ENCODE results near the gene ATP2C2.

Gene ATP2C2

GRCh38 chr16:84430860-84431259 lies 62.5 kb downstream of the ATP2C2 start:
- H3F3A ChIP-seq (ENCODE audit: insufficient read depth, low read length): no peaks in the 10 kb centered on the region
- H3K4me3 ChIP-seq (ENCODE audit: low read length): no peak overlapping the region
- no peak overlapping the region for H3K4me2 ChIP-seq (ENCODE audit: low read depth, low read length)
- no peaks in the 10 kb centered on the region for H3K9me2 ChIP-seq (replicated peaks; ENCODE audit: insufficient read depth, low read length)
- no peaks in the 10 kb centered on the region for H3K9me3 ChIP-seq (replicated peaks; ENCODE audit: insufficient read depth, low read length)
- H2AFZ ChIP-seq (ENCODE audit: low read length): no peak overlapping the region
- TF ChIP-seq EZH2 (optimal IDR thresholded peaks at IDR 0.05; ENCODE audit: low read depth, low read length): no peak
- TF ChIP-seq, protein P1, sequence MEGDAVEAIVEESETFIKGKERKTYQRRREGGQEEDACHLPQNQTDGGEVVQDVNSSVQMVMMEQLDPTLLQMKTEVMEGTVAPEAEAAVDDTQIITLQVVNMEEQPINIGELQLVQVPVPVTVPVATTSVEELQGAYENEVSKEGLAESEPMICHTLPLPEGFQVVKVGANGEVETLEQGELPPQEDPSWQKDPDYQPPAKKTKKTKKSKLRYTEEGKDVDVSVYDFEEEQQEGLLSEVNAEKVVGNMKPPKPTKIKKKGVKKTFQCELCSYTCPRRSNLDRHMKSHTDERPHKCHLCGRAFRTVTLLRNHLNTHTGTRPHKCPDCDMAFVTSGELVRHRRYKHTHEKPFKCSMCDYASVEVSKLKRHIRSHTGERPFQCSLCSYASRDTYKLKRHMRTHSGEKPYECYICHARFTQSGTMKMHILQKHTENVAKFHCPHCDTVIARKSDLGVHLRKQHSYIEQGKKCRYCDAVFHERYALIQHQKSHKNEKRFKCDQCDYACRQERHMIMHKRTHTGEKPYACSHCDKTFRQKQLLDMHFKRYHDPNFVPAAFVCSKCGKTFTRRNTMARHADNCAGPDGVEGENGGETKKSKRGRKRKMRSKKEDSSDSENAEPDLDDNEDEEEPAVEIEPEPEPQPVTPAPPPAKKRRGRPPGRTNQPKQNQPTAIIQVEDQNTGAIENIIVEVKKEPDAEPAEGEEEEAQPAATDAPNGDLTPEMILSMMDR (IDR thresholded peaks at IDR 0.05; ENCODE audit: low read length): no peak
- no peak for TF ChIP-seq EZH2phosphoT487 (IDR thresholded peaks at IDR 0.05; ENCODE audit: low read length)
- H3K27ac ChIP-seq (ENCODE audit: low read length): no peak overlapping the region
- no peak overlapping the region for H3K9ac ChIP-seq (ENCODE audit: low read length)
- H3K36me3 ChIP-seq (replicated peaks; ENCODE audit: insufficient read depth, low read length): no peaks in the 10 kb centered on the region
- no peaks in the 10 kb centered on the region for H3K4me1 ChIP-seq (ENCODE audit: low read length)
- H3K27me3 ChIP-seq (replicated peaks; ENCODE audit: insufficient read depth, low read length): peaks cover 6% of the 10 kb centered on the region; the same call in 1 of the 2 replicates
- H3K79me2 ChIP-seq (ENCODE audit: low read length): no peaks in the 10 kb centered on the region
- no peak for DNase-seq
- no peaks in the 10 kb centered on the region for H4K20me1 ChIP-seq (ENCODE audit: insufficient read depth, low read length)

DNA sequence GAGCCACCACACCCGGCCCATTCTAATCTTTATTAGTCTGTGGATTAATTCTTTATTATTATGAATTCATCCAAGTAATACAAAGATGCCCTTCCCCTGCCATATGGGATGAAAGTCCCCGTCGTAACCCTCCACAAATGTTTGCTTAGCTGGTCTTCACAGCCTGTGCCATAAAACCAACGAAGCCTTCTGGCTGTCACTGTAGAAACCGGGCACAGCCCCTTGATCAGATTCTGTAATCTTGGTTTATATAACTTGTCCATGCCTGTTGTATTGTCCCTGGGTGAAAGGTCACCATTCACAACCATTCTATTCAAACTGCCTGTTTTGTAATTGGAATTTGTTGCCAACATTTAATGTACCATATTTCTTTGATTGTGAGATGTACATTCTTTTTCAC lies 66.5 kb downstream of the ATP2C2 start:
- Histone ChIP-seq H3K4me3 (ENCODE audit: low read length) (no peak overlapping the region), H3K4me2 (ENCODE audit: low read depth, low read length) (no peak overlapping the region), H3K27ac (ENCODE audit: low read length) (no peak overlapping the region), H3K9me3 (replicated peaks; ENCODE audit: insufficient read depth, low read length) (no peaks in the 10 kb centered on the region), H3K4me1 (ENCODE audit: low read length) (no peaks in the 10 kb centered on the region), H3F3A (ENCODE audit: insufficient read depth, low read length) (no peaks in the 10 kb centered on the region), H3K9me2 (replicated peaks; ENCODE audit: insufficient read depth, low read length) (no peaks in the 10 kb centered on the region), H3K79me2 (ENCODE audit: low read length) (no peaks in the 10 kb centered on the region), H3K27me3 (replicated peaks; ENCODE audit: insufficient read depth, low read length) (peaks cover 13% of the 10 kb centered on the region; the same call in 1 of the 2 replicates), H4K20me1 (ENCODE audit: insufficient read depth, low read length) (no peaks in the 10 kb centered on the region), H3K36me3 (replicated peaks; ENCODE audit: insufficient read depth, low read length) (no peaks in the 10 kb centered on the region), H3K9ac (ENCODE audit: low read length) (no peak overlapping the region), H2AFZ (ENCODE audit: low read length) (no peak overlapping the region)
- DNase-seq: no peak
- TF ChIP-seq, protein P1 (IDR thresholded peaks at IDR 0.05; ENCODE audit: low read length): no peak
- TF ChIP-seq EZH2 (optimal IDR thresholded peaks at IDR 0.05; ENCODE audit: low read depth, low read length) (no peak), EZH2phosphoT487 (IDR thresholded peaks at IDR 0.05; ENCODE audit: low read length) (no peak)

DNA sequence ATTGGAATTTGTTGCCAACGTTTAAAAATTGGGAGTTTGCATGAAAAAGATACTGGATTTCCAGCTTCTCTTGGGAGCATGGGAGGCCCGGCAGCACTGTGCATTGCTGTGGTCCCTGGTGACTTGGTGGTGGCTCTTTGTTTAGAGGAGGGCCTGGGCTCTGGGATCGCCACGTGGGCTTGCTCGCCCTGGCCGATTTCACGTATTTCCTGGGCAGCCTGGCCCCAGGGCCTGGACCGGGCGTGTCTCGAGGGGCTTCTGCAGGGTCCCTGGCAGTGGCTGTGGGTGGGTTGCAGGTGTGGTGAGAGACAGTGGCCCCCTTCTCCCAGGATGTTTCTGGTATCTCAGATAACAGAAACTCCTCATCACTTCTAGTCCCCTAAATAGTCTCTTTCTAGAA lies 67.9 kb downstream of the ATP2C2 start:
- Histone ChIP-seq H3K9me2 (replicated peaks; ENCODE audit: insufficient read depth, low read length) (no peaks in the 10 kb centered on the region), H3F3A (ENCODE audit: insufficient read depth, low read length) (no peaks in the 10 kb centered on the region), H3K27me3 (replicated peaks; ENCODE audit: insufficient read depth, low read length) (peaks cover 7% of the 10 kb centered on the region; the same call in 1 of the 2 replicates), H3K79me2 (ENCODE audit: low read length) (no peaks in the 10 kb centered on the region), H4K20me1 (ENCODE audit: insufficient read depth, low read length) (no peaks in the 10 kb centered on the region), H3K4me2 (ENCODE audit: low read depth, low read length) (no peak overlapping the region), H3K9ac (ENCODE audit: low read length) (no peak overlapping the region), H3K27ac (ENCODE audit: low read length) (no peak overlapping the region), H2AFZ (ENCODE audit: low read length) (no peak overlapping the region), H3K36me3 (replicated peaks; ENCODE audit: insufficient read depth, low read length) (no peaks in the 10 kb centered on the region), H3K4me1 (ENCODE audit: low read length) (no peaks in the 10 kb centered on the region), H3K4me3 (ENCODE audit: low read length) (no peak overlapping the region), H3K9me3 (replicated peaks; ENCODE audit: insufficient read depth, low read length) (no peaks in the 10 kb centered on the region)
- DNase-seq: no peak
- TF ChIP-seq EZH2phosphoT487 (IDR thresholded peaks at IDR 0.05; ENCODE audit: low read length): no peak
- TF ChIP-seq, protein P1 (IDR thresholded peaks at IDR 0.05; ENCODE audit: low read length): no peak
- no peak for TF ChIP-seq EZH2 (optimal IDR thresholded peaks at IDR 0.05; ENCODE audit: low read depth, low read length)
